Tongue (tissue), 2 donors: Measurements from ENCODE around the gene MTMR1. TPM values are rescaled to one million over a fixed set of nuclear protein-coding genes. Genes with fewer than 3 reads are reported as not detected.

Experiments used
- DNase-seq: peaks from one replicate; pipeline ENCODE4 v3.0.0-alpha.2; 2015
- total RNA-seq: library from RNA; depleted of rRNA; stranded (reverse); fragments of >200 nt; gene quantifications from one replicate; pipeline ENCODE4 v1.2.3, GENCODE V29; 2014

Gene MTMR1
- total RNA-seq, 1 donor from 2014 or later, result 37.1 TPM

- no peak for DNase-seq
Observed at GRCh38 chrX:150697641-150698040, 4.4 kb downstream of the MTMR1 start.

DNA sequence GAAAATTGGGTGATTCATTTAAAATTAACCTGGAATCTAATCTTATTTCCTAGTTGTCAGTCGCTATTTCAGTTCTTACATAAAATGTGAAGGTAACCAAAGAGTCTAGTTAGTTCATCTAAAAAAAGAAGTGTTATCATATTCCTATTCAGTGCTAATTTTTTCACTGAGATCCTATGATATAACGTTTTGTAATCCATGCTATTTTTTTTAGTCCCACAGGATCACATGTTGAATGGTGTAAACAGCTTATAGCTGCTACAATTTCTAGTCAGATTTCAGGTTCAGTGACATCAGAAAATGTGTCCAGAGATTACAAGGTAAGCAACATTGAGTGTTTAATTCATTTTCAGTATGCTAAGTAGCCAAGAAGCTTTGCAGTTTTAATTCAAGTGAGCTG, 5.8 kb downstream of the MTMR1 start:
- no peak for DNase-seq

DNA sequence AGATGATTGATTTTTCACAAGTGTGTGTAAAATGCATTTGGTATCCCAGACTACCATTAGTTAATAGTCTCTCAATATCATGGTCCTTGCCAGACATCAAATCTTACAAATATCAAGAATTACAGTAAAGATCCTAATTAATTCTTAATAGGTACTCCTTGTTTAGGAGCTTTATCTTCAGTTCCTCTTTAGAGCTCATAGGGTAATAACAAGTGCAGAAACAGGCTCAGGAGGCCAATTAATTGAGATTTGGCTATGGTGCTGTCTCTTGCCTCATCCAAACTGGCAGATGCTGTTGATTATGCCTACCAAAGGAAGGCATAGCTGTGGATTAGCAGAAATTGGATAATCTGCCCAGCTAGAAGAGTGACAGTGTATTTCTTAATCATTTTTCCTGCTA, 6.9 kb downstream of the MTMR1 start:
- no peak for DNase-seq

DNA sequence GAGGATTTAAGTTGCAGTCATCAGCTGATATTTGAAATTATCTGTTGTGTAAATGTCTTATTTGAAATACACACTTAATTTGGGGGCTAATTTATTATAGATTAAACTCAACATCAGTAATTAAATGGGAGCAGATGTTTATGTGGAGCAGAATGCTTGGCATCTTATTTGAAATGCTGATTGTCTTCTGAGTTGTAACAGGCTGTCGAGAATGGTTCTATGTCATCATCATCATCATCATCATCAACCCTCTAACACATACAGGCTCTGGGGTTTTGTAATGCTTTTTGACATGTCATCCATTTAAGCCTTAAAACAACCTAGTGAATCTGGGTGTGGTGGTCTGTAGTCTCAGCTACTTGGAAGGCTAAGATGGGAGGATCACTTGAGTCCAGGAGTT, 8.2 kb downstream of the MTMR1 start:
- DNase-seq, result no peak

GRCh38 chrX:150702966-150703694, 9.9 kb downstream of the MTMR1 start:
- no peak for DNase-seq

GRCh38 chrX:150703695-150703974, 10.4 kb downstream of the MTMR1 start:
- no peak for DNase-seq

- no peak for DNase-seq
Observed at GRCh38 chrX:150704030-150704613, 10.9 kb downstream of the MTMR1 start.

- no peak for DNase-seq
Observed at GRCh38 chrX:150712619-150713018, 19.4 kb downstream of the MTMR1 start.

GRCh38 chrX:150715184-150715583, 22.0 kb downstream of the MTMR1 start:
- DNase-seq, result no peak

GRCh38 chrX:150719621-150720020, 26.4 kb downstream of the MTMR1 start:
- no peak for DNase-seq

- DNase-seq, result no peak
Observed at GRCh38 chrX:150729956-150730355, 36.8 kb downstream of the MTMR1 start.

DNA sequence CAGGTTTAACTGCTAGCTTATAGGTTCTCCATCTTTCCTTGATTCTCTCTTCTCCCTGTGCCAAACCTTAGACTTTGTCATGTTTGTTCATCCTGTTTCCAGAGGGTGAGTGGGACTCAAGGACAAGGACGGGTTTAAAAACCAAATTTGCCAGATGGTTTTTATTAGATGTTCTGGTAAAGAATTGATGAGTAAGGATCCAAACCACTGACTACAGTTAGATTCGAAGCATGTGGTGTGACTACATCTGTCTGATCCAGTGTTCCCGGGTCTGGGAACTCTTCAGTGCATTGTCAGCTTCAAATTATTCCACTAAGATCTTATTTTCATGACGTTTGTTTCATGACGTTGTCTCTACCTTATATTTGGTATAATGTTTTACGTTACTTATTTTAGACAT, 37.5 kb downstream of the MTMR1 start:
- no peak for DNase-seq

DNA sequence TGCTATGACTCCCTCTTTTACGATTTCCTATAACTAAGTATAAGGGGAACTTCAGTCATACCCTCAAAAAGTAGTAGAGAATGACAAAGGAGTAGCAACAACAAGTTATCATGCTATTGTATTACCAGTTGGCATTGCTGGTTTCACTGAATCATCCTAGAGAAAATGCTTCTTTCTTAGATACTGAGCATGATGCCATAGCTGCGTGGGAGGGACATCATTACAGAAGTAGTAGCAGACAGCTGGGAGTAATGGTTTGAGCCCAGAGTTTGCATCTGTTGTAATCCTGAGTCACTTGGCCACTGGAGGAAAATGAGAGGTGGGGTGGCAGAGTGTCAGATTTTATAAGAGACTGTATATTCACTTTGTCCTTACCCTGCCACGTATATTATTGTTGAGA, 38.6 kb downstream of the MTMR1 start:
- DNase-seq, result peak; percentile 17

DNA sequence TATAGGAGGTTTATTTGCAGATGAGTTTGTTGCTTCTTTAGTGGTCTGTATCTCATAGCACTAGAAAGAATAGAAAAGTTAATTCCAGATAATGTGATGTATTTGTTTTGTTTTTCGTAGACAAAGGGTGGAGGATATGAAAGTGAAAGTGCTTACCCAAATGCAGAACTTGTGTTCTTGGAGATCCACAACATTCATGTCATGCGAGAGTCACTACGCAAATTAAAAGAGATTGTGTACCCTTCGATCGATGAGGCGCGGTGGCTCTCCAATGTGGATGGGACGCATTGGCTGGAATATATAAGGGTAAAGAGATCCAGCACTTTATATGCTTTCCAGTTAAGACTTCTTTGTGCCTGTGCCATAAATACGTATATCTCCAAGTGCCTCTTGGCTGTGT, 43.3 kb downstream of the MTMR1 start:
- DNase-seq, result no peak

- DNase-seq, result no peak
Observed at GRCh38 chrX:150752124-150752523, 58.9 kb downstream of the MTMR1 start.

- no peak for DNase-seq
Observed at GRCh38 chrX:150753357-150753756, 60.2 kb downstream of the MTMR1 start.

DNA sequence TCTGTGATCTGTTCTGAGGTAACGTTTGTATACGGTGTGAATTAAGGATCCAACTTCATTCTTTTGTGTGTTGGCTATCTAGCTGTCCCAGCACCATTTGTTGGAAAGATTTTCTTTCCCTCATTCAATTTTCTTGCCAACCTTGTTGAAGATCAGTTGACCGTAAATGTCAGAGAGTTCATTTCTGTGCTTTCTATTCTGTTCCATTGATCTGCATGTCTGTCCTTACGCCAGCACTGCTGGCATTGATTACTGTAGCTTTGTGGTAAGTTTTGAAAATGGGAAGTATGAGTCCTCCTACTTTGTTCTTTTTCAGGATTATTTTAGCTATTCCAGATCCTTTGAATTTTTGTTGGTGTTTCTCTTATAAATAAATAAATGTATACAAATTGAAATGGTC, 60.8 kb downstream of the MTMR1 start:
- DNase-seq, result no peak

- no peak for DNase-seq
Observed at GRCh38 chrX:150757371-150757770, 64.2 kb downstream of the MTMR1 start.

- DNase-seq, result no peak
Observed at GRCh38 chrX:150759568-150760416, 66.6 kb downstream of the MTMR1 start.

DNA sequence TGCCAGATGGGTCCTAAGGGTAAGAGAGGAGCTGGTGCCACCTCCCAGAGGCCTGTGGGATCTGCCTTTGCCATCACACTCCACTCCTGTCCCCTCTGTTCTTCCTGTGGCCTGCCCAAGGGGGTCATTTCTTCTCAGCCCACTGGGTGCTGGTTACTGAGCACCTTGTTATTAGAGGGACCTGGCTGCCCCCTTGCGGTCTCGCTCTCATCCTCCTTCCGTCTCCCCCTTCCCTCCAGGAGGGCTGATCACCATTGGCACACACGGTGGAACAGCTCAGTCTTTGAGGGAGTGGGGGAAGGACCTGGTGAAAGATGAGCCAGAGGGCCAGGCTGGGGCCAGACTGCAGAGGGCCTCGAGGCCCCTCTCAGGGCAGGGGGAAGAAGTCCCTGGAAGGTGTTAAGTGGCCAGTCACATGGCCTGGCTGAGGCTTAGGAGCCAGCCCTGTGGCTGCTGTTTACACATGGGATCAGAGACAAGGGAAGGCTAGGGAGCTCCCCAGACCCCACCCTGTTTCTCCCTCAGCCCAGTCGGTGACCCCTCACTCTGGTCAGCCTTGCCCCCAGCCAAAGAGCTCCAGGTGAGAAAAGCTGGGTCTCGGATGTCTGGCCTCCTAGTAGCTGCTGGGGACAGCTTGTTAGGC, 68.1 kb downstream of the MTMR1 start:
- no peak for DNase-seq

- no peak for DNase-seq
Observed at GRCh38 chrX:150761819-150762216, 68.6 kb downstream of the MTMR1 start.

GRCh38 chrX:150762258-150763165, 69.3 kb downstream of the MTMR1 start:
- peak; percentile 66 for DNase-seq
